ENCODE data around the gene IPO13.

Gene IPO13

GRCh38 chr1:43990271-43991199 lies 43.8 kb downstream of the IPO13 start:
- DNase-seq (ENCODE audit: low spot score) = peak; percentile 26

GRCh38 chr1:43991200-43991475 lies 44.4 kb downstream of the IPO13 start:
- no peak for DNase-seq (ENCODE audit: low spot score)

- peak; percentile 95 for DNase-seq (ENCODE audit: low spot score)
Observed at GRCh38 chr1:43991476-43992231, 44.9 kb downstream of the IPO13 start, which contains the start of gene CCDC24. TSS of gene CCDC24 (plus strand) at chr1:43991599. CDS start at chr1:43991879, 280 bp downstream.

- DNase-seq (ENCODE audit: low spot score) = no peak
Observed at GRCh38 chr1:43992232-43992995, 45.7 kb downstream of the IPO13 start.

- DNase-seq (ENCODE audit: low spot score) = no peak
Observed at GRCh38 chr1:43993206-43993914, 46.6 kb downstream of the IPO13 start.

- DNase-seq (ENCODE audit: low spot score) = no peak
Observed at GRCh38 chr1:43994071-43994470, 47.3 kb downstream of the IPO13 start.

- peak; percentile 63 for DNase-seq (ENCODE audit: low spot score)
Observed at GRCh38 chr1:43994794-43995790, 48.3 kb downstream of the IPO13 start.

GRCh38 chr1:43995984-43996732 lies 49.4 kb downstream of the IPO13 start:
- DNase-seq (ENCODE audit: low spot score) = no peak

GRCh38 chr1:43996733-43997115 lies 50.0 kb downstream of the IPO13 start:
- DNase-seq (ENCODE audit: low spot score) = no peak

GRCh38 chr1:43997295-43997999 lies 50.7 kb downstream of the IPO13 start:
- DNase-seq (ENCODE audit: low spot score) = no peak

GRCh38 chr1:43998000-43998378 lies 51.2 kb downstream of the IPO13 start:
- DNase-seq (ENCODE audit: low spot score) = no peak

GRCh38 chr1:43999455-43999854 lies 52.7 kb downstream of the IPO13 start:
- no peak for DNase-seq (ENCODE audit: low spot score)

GRCh38 chr1:44000122-44000665 lies 53.4 kb downstream of the IPO13 start:
- DNase-seq (ENCODE audit: low spot score) = no peak

GRCh38 chr1:44002165-44002564 lies 55.4 kb downstream of the IPO13 start:
- no peak for DNase-seq (ENCODE audit: low spot score)

GRCh38 chr1:44002606-44003157 lies 55.9 kb downstream of the IPO13 start:
- DNase-seq (ENCODE audit: low spot score) = no peak

- no peak for DNase-seq (ENCODE audit: low spot score)
Observed at GRCh38 chr1:44008259-44008658, 61.5 kb downstream of the IPO13 start.

GRCh38 chr1:44010935-44011471 lies 64.3 kb downstream of the IPO13 start:
- no peak for DNase-seq (ENCODE audit: low spot score)

- DNase-seq (ENCODE audit: low spot score) = no peak
Observed at GRCh38 chr1:44012404-44012803, 65.7 kb downstream of the IPO13 start.

Measured in GM03348 (cell line).